GM19397 (cell line): ENCODE measurements around the gene LAMB4.
"Not testable (repeated sequence)": the region's sequence is repeated elsewhere in the genome, so short reads cannot be mapped to it uniquely, and the experiment has no call there.

Experiments
- ATAC-seq: cut with Tn5 transposase; IDR thresholded peaks from one replicate; pipeline ENCODE4 v1.9.1; 2021; ENCODE audit warnings: mild to moderate bottlenecking, moderate library complexity; ENCODE audit not compliant: unreplicated experiment

LAMB4 gene

DNA sequence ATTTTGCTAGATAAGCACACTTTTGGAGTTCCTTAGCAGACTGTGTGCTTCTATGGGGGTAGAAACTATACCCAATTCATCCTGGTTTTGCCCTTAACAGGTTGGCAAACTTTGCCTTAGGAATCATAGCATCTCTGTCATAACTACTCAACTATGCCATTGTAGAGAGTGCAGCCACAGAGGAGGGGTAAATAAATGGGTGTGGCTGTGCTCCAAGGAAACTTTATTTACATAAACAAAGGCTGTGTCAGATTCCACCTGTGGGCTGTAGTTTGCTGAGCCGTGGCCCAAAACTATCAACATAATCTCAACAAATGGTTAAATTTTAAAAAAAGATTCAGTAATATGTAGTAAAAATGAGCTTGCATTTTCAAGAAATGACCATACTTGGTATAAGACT, 75.6 kb downstream of the LAMB4 start:
- ATAC-seq: no peak

DNA sequence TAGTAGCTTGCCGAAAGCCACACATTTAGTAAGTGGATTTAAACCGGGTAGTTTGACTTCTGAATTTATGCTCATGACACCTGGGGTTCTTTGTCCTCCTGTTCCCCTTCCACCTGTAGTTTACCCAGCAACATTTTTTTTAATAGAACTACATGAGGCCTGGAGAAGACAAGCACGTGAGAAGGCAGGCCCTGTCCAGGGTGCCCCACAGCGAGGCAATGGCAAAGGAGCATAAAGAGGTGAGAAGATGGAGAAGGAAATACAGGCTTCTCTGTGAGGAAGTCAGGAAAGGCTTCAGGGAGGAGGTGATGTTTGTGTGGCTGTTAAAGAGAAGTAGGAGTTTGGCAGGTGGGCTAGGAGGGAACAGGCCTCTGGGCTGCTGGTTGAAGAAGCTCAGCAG, 76.9 kb downstream of the LAMB4 start:
- no peak for ATAC-seq

DNA sequence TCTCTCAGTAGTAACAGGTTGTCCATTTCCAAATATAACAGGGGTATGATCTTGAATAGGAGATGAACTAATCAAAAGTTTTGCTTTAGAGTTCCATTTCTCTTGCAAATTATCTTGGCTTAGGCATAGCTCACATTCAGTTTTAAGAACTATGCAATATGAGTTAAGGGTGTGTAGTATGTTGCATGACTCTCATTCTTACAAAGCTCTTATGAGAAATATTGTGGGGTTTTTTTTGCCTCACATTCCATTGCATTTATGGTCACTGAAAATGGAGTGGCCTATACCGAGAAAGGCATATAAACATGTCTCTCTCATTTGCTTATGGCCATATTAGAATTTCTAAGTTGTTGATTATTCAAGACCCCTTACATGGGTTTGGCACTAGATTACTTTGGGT, 78.7 kb downstream of the LAMB4 start:
- ATAC-seq: no peak

DNA sequence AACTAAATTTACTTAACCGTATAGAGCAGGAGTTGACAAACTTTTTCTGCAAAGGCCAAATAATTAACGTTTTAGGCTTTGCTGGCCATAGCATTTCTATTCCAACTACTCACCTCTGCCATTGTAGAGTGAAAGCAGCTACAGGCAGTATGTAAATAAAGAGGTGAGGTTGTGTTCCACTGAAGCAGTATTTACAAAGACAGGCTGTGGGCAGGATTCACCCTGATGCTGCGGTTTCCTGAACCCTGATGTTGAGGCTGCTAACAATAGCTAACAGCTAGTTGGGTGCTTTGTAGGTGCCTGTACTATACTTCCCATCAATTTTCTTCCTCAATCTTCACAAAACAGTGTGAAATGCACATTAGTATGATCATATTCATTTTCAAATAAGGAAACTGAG, 80.2 kb downstream of the LAMB4 start:
- peak; percentile 75 for ATAC-seq

DNA sequence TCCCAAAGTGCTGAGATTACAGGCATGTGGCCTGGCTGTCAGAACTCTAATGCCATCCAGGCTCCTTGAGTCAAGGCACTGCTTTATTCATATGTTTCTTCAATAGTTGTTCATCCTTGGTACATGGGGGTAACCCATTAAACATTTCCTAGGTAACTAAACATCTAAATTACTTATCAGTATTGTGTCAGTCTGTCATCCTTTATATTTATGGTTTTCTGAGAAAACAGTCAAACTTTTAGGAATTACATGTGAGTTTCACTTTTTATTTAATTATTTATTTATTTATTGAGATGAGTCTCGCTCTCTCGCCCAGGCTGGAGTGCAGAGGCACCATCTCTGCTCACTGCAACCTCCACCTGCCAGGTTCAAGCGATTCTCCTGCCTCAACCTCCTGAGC, 81.7 kb downstream of the LAMB4 start:
- ATAC-seq: no peak

DNA sequence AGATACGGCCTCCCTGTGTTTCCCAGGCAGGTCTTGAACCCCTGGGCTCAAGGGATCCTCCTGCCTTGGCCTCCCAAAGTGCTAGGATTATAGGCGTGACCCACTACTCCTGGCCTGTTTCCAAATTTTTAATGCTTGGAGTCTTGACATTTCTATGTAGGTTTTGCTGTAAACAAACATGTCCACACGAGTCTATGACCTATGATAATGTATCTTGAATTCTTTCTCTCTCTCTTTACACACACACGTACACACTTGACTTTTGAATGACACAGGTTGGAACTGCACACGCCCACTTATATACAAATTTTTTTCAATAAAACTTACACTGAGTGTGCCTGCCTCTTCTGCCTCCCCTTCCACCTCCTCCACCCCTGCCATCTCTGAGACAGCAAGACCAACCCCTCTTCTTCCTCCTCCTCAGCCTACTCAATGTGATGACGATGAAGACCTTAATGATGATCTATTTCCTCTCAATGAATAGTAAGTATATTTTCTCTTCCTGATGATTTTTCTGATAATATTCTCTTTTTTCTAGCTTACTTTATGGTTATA, 83.1 kb downstream of the LAMB4 start:
- ATAC-seq: no peak

DNA sequence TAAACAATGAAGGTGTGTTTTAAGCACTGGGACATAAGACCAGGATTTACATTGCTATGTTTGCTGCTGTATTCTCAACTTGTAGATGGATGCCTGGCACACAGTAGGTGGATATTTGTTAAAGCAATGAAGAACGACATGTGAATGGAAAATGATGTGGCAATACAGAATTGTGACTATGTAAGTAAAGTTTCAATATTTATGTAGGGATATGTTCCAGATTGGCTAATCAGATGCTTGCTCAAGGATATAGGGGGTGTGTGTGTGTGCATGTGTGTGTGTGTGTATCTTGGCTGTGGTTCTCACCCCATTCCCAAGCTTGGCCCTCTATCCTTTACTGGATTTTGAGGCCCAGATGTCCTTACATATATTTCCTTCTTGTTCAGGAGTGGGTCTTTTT, 84.5 kb downstream of the LAMB4 start:
- ATAC-seq: no peak

DNA sequence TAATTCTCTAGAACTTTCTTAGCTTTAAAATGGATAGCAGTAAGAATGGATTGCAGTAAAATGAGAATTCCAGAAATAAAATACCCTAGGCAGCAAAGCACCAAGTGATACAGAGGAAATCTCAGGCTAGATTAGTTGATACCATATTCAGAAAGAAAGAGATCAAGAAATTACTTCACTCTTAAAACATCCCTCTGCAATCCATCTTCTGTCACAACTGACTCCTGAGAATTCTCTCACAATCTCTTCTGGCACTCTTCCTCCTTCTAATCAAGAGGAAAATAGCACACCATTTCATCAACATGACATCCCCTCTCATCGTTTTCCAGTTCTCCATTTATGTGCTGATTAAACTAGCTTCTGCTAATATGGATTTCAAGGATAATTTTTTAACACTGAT, 85.0 kb downstream of the LAMB4 start:
- no peak for ATAC-seq

DNA sequence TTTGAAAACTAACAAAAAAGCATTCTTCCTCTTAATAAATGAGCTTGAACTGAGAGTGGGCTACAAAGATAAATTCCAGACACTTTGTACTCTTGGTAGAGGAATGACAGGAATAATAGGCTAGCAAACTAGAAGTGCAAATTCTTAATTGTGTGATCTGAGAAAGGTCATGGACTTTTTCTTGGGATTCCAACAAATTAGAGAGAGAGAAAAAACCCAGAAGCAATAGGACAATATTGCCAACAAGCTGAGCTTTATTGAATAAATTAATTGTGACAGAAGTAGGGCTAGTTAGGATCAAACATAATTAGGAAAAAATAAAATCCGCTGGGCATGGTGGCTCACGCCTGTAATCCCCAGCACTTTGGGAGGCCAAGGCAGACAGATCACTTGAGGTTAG, 85.8 kb downstream of the LAMB4 start:
- ATAC-seq: no peak

DNA sequence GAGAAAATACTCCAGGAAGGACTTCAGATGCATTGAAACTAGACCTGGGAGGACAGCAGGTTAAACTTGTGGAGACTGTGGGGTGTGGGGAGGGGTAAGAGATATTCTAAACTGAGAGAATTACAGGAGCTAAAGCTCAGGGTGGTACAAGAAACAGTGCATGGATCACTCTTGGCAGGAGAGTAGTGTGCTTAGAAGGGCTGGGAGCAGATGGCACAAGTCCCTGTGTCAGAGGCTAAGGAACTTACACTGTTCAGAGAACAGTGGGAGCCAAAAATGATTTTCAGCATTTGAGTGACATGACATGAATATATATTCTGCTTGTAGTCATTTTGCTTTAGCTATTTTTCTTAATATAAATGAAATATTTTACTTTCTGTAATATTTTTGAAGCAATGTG, 91.2 kb downstream of the LAMB4 start:
- no peak for ATAC-seq

DNA sequence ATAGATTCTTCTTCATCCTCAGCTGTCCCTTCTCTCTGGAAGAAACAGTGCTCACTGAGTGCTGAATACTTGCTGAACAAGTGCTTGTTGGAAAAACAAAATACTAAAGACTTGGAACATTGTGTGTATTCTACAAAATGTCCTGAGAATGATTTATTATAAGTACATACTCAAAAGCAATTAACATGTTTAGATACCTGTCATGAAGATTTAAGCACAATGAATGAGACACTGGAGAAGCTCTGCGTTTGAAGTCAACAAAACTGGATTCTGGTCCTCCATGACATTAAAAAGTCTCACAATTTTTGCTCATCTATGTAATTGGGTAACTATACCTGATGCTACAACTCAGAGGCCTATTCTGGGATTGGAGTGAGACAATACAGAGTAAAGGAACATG, 92.4 kb downstream of the LAMB4 start:
- ATAC-seq: no peak

DNA sequence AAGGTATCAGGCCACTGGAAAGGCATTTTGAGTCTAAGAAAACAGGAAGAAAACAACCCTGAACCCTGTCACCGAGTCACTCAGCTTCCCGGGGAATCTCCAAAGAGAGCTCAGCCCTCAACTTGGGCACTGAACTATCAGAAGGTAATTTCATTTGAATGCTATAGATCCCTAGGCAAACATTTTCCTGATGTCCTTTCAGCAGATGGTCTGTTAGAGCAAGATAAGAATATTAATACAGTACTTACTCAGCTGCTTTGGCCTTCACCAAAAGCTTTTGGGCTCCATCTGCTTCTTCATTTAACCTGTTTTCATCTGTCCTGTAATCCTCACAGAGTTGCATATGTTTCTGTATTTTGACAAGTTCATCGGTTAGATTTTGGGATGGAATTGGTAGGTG, 93.0 kb downstream of the LAMB4 start:
- no peak for ATAC-seq

DNA sequence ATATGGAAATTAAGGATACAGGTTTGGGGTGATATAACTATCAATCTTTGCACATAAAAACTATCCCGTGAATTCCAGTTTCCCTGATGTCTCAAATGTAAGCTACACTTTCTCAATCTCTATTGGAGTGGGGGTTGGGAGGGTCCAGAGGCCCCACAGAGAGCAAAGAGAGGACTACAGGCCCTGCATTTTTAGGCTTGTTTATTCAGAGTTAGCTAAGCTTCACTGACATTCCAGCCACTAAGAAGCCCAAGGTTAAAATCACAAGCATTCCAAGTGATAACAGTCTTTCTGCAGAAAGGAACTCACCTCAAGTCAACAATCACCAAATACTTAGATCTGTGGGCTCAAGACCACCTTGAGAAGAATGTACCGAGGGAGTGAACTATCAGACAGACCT, 95.6 kb downstream of the LAMB4 start:
- ATAC-seq: no peak

DNA sequence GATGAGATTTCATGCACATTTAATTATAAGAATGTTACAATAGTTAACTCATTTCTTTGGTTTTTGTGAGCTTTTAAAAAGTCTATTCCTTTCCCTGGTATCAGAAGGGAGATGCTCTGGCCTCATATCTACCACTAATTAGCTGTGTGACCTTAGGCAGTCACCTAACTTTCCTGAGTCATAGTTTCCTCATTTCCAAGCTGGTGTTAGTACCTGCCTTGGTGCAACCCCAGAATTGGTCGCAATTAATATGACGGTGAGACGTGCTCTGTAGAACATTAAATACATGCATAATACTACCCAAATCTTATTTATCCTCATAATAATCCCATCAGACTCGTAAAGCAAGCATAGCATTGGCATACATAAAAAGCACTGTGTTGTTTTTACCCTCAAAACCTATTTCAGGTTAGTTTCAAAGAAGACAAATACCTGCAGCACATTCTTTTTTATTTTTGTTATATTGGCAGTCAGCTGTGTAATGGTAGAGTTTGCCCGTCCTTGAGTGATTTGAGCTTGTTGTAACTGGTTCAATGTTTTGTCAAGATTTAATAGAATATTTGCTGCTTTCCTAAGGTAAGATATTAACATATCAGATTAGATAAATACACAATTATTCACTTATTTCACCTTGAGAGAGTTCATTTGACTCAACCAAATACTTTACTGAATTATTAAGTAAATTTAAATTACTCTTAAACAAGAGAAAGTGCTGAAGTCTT, 96.2 kb downstream of the LAMB4 start:
- no peak for ATAC-seq

DNA sequence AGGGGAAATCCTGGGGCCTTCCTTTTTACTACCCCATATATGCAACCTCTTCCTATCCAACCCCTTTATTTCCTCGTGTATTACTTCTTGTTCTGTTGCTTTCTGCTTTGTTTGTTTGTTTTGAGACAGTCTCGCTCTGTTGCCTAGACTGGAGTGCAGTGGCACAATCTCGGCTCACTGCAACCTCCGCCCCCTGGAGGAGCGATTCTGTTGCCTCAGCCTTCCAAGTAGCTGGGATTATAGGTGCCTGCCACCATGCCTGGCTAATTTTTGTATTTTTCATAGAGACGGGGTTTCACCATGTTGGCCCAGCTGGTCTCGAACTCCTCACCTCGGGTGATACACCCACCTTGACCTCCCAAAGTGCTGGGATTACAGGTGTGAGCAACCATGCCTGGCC, 96.9 kb downstream of the LAMB4 start:
- ATAC-seq: not testable (repeated sequence)

DNA sequence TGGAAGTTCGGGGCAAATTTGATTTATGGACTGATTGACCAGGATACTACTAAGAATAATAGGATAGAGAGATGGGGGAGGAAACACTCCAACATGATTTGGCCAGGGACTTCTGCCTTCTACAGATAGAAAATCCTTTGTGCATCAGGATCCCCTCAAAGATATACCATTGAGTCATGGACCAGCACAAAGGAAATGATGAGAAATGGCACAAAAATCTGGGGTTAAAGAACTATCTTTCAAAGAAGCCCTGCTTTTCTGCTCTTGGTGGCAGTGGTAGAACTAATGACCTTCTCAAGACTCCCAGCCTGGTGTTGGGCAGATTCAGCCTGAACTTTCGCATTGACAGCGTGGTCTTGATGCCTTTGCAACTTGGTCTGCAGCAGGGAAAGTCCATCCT, 99.6 kb downstream of the LAMB4 start:
- no peak for ATAC-seq

DNA sequence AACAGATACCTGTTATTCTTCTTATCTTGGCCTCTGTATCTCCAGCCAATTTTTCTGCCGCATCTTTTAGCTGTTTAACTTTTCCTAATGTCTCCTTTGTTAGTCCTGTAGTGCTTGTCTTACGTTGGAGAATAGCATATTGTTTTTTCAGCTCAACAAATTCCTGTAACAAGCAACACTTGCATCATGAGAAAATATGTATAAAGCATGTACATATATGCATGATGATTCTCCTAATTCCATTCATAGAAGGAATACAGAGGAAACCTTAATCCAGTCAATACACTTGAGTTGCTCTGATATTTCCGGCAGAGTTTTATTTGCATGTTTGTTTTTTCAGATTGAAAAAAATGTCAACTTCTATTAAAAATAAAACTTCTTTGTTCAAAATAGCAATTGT, 101.1 kb downstream of the LAMB4 start:
- no peak for ATAC-seq

DNA sequence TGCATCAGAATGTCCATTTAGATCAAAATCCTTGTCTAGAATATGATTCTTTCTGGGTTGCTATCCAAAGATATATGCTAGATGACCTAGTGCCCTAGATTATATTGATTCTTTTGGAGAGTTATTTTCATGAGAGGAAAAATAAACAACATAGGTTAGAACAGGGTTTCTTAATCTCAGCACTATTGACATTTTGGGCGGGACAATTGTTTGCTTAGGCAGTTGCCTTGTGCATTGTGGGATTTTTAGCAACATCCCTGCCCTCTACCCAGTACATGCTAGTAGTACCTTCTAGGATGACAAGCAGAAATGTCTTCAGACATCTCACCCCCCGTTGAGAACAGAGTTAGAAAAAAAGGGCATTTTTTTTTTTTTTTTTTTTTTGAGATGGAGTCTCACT, 102.0 kb downstream of the LAMB4 start:
- ATAC-seq: no peak

DNA sequence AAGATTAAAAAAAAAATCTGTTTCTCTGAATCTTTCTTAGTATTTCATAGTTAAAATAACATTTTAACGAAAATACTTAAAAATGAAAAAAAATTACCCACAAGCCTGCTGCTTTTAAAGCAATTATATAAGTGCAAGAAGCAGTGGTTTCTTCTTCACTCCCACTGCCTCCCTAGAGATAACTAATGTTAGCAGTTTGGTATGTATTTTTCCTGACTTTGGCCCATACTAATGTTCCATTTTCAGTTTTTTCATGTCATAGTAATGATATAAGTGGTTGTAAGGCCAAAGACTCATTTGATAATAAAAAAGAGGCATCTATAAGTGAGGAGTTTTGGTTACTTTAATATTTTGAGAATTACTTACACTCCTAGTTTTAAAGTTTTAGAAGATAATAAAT, 102.9 kb downstream of the LAMB4 start:
- no peak for ATAC-seq

DNA sequence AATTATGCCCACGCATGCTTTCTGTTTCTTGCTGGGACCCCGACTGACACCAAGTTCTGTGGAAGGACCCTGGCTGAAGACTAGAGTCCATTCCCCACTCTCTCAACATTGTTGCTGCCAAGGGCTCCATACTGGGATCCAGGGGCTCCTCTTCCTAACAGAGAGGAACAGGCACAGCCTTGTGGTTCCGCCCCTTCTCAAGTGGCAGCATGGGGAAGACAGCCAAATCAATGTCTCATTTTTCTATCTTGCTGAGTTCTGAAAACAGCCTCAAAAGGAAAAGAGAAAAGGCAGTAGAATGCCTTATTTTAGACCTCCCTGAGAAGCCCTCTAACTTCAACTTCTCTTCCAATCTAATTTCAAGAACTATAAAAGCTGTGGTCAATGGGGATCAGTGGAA, 103.5 kb downstream of the LAMB4 start:
- no peak for ATAC-seq

DNA sequence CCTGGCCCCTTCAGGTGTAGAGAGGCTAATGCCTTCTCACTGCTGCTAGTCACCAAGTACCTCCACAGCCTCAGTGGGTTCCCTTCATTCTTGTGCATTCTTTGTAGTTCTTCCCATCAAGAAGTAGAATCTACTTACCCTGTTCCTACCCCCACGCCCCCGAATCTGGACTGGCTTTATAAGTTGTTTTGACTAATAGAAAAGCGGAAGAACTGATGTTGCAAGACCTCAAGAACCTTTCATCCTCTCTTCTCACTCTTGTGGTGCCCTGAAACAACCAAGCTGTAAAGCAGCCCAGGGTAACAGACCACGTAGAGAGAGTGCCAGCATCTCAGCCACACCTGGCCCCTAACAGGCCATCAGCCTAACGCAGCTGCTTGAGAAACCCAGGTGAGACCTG, 104.0 kb downstream of the LAMB4 start:
- no peak for ATAC-seq

DNA sequence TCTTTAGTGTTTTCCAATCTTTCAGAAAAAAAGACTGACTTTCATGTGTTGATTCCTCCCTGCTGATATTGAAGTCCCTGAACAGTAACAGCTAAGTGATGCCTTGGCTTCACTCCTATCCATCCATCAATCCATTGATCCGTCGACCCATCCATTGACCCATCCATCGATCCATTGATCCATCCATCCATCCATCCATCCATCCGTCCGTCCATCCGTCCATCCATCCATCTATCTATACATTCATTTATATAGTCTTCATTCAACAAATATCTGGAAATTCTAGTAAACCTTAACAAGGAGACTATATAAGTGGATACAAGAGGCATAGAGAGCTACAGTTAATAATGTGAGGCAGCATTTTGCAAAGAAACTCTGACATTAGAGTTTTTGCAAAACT, 105.6 kb downstream of the LAMB4 start:
- no peak for ATAC-seq

DNA sequence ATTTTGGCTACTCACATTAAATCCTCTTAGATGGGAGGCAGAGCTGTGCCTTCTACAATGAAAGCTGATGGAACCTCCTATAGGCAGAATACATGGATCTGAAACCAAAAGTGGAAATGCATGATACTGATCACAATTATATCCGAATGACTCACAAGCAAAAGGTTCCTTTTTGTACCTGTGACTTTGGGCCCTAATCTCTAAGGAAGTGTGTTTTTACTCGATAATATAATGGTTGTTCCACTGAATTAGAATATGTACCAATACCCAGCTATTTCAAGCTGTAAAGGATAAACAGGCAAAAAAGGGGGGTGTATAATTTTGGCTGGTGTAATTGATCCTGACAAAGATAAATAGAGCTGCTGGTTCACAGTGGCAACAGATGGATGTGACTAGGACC, 109.6 kb downstream of the LAMB4 start:
- no peak for ATAC-seq
